Measurements from ENCODE around the gene TTLL9. TPM values are rescaled to one million over a fixed set of nuclear protein-coding genes. Genes with fewer than 3 reads are reported as not detected.
"Not testable (repeated sequence)": the region's sequence is repeated elsewhere in the genome, so short reads cannot be mapped to it uniquely, and the experiment has no call there.

Gene TTLL9
- total RNA-seq, 2 experiments from 2014 or later = not detected

GRCh38 chr20:31923388-31924331 lies 53.2 kb downstream of the TTLL9 start:
- ATAC-seq (peak; percentile 93), DNase-seq (peak; percentile 69)
- ChIA-PET CTCF (interaction anchor here (1.1 to 2.1 kb wide), 3 partner anchors 28 to 107 kb away, joined by 3 to 6 read pairs (median 4); partner anchors contain the start of gene PDRG1), POLR2A (interaction anchor here (0.6 kb wide), 1 partner anchor 29 kb away, joined by 4 read pairs; no protein-coding TSS in a partner anchor)
- H3K9me3 Mint-ChIP-seq = no peaks in the 10 kb centered on the region
- peaks cover 13% of the 10 kb centered on the region for H3K4me1 Mint-ChIP-seq (ENCODE audit: low read depth)
- H3K27me3 Mint-ChIP-seq = peaks cover 26% of the 10 kb centered on the region
- intact Hi-C loops (cut with micrococcal nuclease) = no loop called here
- H3K27ac Mint-ChIP-seq = no peak overlapping the region
- no peak overlapping the region for H3K4me3 Mint-ChIP-seq
- TF ChIP-seq, protein P1, sequence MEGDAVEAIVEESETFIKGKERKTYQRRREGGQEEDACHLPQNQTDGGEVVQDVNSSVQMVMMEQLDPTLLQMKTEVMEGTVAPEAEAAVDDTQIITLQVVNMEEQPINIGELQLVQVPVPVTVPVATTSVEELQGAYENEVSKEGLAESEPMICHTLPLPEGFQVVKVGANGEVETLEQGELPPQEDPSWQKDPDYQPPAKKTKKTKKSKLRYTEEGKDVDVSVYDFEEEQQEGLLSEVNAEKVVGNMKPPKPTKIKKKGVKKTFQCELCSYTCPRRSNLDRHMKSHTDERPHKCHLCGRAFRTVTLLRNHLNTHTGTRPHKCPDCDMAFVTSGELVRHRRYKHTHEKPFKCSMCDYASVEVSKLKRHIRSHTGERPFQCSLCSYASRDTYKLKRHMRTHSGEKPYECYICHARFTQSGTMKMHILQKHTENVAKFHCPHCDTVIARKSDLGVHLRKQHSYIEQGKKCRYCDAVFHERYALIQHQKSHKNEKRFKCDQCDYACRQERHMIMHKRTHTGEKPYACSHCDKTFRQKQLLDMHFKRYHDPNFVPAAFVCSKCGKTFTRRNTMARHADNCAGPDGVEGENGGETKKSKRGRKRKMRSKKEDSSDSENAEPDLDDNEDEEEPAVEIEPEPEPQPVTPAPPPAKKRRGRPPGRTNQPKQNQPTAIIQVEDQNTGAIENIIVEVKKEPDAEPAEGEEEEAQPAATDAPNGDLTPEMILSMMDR (IDR thresholded peaks at IDR 0.05) = no peak
- no peaks in the 10 kb centered on the region for H3K36me3 Mint-ChIP-seq (ENCODE audit: low read depth)

- POLR2A ChIA-PET = no interaction called here
- H3K4me1 Mint-ChIP-seq (ENCODE audit: low read depth) = peaks cover 13% of the 10 kb centered on the region
These were observed 54.1 kb downstream of the TTLL9 start for GRCh38 chr20:31924561-31924960.

DNA sequence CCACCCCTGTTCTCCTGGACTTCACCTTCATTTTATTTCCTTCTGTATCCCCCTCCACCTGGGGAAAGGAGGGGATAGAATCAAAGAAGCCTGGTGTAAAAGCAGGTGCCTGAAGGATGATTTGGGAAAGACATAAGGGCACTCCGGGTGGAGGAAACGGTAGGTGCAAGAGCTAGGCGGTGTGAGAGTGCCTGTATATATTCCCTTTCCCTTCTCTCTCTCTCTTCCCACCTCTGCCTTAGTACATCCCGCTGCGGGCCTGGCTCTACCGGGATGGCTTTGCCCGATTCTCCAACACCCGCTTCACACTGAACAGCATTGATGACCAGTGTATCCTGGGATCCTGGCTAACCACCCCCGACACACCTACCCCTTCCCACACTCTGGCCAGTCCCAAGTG lies 55.2 kb downstream of the TTLL9 start:
- peaks cover 13% of the 10 kb centered on the region for H3K4me1 Mint-ChIP-seq (ENCODE audit: low read depth)

More at GRCh38 chr20:31924561-31924960, 54.1 kb downstream of the TTLL9 start:
- Mint-ChIP-seq H3K27ac (no peak overlapping the region), H3K9me3 (no peaks in the 10 kb centered on the region), H3K36me3 (ENCODE audit: low read depth) (no peaks in the 10 kb centered on the region), H3K4me3 (no peak overlapping the region), H3K27me3 (peaks cover 25% of the 10 kb centered on the region)
- DNase-seq = no peak
- TF ChIP-seq, protein P1 (IDR thresholded peaks at IDR 0.05) = no peak
- ATAC-seq = no peak
- intact Hi-C loops (cut with micrococcal nuclease) = no loop called here
- CTCF ChIA-PET = interaction anchor here (2.1 kb wide), 1 partner anchor 71 kb away, joined by 6 read pairs; no protein-coding TSS in a partner anchor

DNA sequence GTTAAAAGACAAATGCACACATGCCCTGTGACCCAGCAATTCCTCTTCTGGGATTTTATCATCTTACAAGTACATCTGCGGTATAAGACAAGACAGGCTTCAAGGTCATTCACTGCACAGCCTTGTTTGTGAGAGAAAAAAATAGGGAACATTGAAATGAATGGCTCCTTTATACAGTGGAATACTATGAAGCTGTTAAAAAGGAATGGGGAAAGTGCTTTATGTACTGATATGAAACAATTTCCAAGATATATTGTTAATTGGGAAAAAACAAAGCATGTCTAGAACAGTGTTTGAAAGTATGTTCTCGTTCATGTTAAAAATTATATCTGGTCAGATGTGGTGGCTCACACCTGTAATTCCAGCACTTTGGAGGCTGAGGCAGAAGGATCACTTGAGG lies 56.1 kb downstream of the TTLL9 start:
- TF ChIP-seq, protein P1 (IDR thresholded peaks at IDR 0.05) = no peak
- H3K27me3 Mint-ChIP-seq = peaks cover 22% of the 10 kb centered on the region
- no peak for DNase-seq
- CTCF ChIA-PET = interaction anchor here (1.2 kb wide), 1 partner anchor 48 kb away, joined by 3 read pairs; no protein-coding TSS in a partner anchor
- intact Hi-C loops (cut with micrococcal nuclease) = no loop called here
- H3K36me3 Mint-ChIP-seq (ENCODE audit: low read depth) = no peaks in the 10 kb centered on the region
- POLR2A ChIA-PET = no interaction called here
- H3K4me3 Mint-ChIP-seq = no peak overlapping the region
- no peak overlapping the region for H3K27ac Mint-ChIP-seq
- no peak for ATAC-seq
- H3K9me3 Mint-ChIP-seq = no peaks in the 10 kb centered on the region
- peaks cover 13% of the 10 kb centered on the region for H3K4me1 Mint-ChIP-seq (ENCODE audit: low read depth)

More for the DNA sequence above, 55.2 kb downstream of the TTLL9 start:
- no peak overlapping the region for H3K27ac Mint-ChIP-seq
- intact Hi-C loops (cut with micrococcal nuclease) = no loop called here
- H3K4me3 Mint-ChIP-seq = no peak overlapping the region
- no peak for ATAC-seq
- H3K9me3 Mint-ChIP-seq = no peaks in the 10 kb centered on the region
- TF ChIP-seq, protein P1 (IDR thresholded peaks at IDR 0.05) = no peak
- ChIA-PET POLR2A (no interaction called here), CTCF (no interaction called here)
- no peaks in the 10 kb centered on the region for H3K36me3 Mint-ChIP-seq (ENCODE audit: low read depth)
- peaks cover 20% of the 10 kb centered on the region for H3K27me3 Mint-ChIP-seq
- no peak for DNase-seq

DNA sequence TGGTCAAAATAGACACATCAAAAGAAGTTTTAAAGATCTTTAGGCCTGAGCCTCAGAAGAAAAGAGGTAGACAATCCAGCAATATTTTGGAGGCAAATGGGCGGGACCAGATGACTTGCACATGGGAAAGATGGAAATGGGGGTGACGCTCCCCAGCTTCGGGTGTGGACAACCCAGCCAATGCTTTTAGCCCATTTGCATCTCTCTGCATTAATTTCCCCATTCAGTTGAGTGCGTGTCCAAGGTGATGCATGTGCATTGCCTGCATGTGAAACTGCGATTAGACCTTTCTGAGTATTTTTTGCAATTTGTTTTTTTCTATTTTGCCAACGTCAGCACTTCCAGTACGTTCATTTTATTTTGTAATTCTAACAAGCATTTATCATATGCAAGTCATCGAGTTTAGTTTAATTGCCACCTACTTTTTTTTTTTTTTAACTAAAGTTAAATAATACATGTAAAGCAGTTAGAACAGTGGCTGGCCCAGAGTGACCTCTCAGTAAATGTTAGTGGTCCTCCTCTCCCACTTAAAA lies 57.3 kb downstream of the TTLL9 start:
- H3K27me3 Mint-ChIP-seq = peaks cover 22% of the 10 kb centered on the region
- no peak for ATAC-seq
- H3K4me1 Mint-ChIP-seq (ENCODE audit: low read depth) = peaks cover 13% of the 10 kb centered on the region
- no peak overlapping the region for H3K4me3 Mint-ChIP-seq
- TF ChIP-seq, protein P1 (IDR thresholded peaks at IDR 0.05) = no peak
- intact Hi-C loops (cut with micrococcal nuclease) = no loop called here
- ChIA-PET CTCF (interaction anchor here (1.2 kb wide), 1 partner anchor 49 kb away, joined by 3 read pairs; no protein-coding TSS in a partner anchor), POLR2A (no interaction called here)
- no peaks in the 10 kb centered on the region for H3K9me3 Mint-ChIP-seq
- no peak overlapping the region for H3K27ac Mint-ChIP-seq
- DNase-seq = no peak
- H3K36me3 Mint-ChIP-seq (ENCODE audit: low read depth) = no peaks in the 10 kb centered on the region

DNA sequence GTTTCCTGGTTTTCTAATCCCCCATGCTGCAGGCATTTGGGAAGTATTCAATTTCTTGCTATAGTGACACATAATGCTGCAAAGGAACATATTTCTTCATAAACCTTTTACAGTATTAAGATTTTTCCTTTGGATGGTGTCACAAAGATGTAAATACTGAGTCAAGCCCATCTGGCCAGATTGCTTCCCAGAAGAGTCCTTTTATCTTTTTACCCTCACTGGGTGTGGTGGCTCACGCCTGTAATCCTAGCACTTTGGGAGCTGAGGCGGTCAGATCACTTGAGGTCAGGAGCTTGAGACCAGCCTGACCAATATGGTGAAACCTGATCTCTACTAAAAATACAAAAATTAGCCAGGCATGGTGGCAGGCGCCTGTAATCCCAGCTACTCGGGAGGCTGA lies 59.2 kb downstream of the TTLL9 start:
- H3K27me3 Mint-ChIP-seq = peaks cover 16% of the 10 kb centered on the region
- POLR2A ChIA-PET; DNase-seq; intact Hi-C loops (cut with micrococcal nuclease); H3K27ac Mint-ChIP-seq; H3K9me3 Mint-ChIP-seq; H3K4me3 Mint-ChIP-seq; ATAC-seq; CTCF ChIA-PET; H3K36me3 Mint-ChIP-seq (ENCODE audit: low read depth); H3K4me1 Mint-ChIP-seq (ENCODE audit: low read depth): not testable (repeated sequence)
